GM18858 (cell line): ENCODE results near the gene DCP2.
"Not testable (repeated sequence)": the region's sequence is repeated elsewhere in the genome, so short reads cannot be mapped to it uniquely, and the experiment has no call there.

Source experiments
- ATAC-seq: cut with Tn5 transposase; IDR thresholded peaks from one replicate; pipeline ENCODE4 v1.9.1; 2021; ENCODE audit not compliant: unreplicated experiment

DCP2 gene

DNA sequence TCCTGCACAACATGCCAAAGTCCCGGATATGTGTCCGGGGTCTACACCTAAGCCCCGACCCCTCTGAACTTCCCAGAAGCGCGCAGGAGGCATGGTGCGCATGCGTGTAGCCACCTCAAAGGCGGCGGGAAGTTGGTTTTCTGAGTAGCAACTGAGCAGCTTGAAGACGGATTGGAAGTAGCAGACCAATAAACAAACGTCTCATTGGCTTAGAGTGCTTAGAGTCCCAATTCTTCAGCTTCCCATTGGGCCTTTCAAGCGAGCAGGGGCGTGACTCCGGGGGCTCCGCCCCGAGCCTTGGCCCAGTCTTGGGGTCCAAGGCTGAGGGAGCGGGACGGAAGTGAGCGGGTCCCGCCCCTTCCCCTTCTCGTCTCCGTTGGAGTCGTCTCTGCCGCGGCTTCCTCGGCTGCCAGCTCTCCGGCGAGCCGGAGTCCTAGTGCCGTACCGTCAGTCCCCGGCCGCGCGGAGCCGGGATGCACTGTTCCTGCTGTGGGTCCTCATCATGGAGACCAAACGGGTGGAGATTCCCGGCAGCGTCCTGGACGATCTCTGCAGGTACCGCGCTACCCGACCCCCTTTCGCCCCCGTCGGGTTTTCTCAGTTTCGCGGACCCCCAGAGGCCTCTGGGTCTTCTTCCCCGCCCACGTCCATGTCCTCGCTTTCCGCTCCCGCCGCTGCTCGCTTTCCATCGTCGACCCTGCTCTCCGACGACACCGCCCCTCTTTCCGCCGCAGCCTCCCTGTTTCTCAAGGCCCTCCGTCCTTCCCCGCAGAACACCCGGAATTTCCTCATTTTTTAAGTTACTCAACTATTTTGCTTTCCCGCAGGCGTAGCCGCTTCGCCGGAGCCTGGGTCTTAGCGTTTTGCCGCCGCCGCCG, at the start of gene DCP2:
Gene DCP2 (plus strand): TSS at position 367 of the 878 bp plus-strand sequence. CDS start 136 bp downstream, at position 503.
- peak; percentile 98 for ATAC-seq

DNA sequence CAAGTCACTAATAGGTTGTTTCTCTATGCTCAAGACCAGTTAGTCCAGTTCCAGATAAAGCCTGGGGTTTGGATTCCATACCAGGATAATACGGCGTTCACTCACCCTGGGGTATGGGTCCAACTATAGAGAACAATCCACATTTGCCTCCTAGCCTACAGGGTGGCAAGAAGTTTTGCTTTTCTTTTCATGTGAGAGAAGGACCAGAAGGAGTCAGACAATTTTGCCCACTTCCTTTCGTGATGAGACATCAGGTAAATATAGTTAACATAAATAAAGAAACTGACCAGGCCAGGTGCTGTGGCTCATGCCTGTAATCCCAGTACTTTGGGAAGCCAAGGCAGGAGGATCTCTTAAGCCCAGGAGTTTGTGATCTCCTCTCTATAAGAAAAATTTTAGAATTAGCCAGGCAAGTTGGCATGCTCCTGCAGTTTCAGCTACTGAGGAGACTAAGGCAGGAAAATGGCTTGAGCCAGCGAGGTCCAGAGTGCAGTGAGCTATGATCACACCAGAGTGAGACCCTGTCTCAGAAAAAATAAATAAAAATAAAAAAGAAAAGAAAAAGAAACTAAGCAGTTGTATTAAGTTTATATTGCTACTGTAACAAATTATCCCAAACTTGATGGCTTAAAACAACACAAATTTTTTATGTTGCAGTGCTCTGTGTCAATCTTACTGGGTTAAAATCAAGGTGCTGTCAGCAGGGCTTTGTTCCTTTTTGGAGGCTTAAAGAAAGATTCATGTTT, 47.1 kb upstream of the DCP2 start:
- peak; percentile 69 for ATAC-seq

DNA sequence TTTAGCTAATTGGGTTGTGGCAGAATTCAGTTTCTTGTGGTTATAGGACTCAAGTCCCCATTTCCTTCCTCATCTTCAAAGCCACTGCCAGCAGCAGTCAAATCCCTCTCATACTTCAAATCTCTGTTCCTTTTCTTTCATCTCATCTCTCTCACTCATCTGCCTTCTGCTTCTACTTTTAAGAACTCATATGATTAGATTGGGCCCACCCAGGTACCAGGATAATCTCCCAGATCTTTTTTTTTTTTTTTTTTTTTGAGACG, 46.6 kb upstream of the DCP2 start:
- ATAC-seq = peak; percentile 57

DNA sequence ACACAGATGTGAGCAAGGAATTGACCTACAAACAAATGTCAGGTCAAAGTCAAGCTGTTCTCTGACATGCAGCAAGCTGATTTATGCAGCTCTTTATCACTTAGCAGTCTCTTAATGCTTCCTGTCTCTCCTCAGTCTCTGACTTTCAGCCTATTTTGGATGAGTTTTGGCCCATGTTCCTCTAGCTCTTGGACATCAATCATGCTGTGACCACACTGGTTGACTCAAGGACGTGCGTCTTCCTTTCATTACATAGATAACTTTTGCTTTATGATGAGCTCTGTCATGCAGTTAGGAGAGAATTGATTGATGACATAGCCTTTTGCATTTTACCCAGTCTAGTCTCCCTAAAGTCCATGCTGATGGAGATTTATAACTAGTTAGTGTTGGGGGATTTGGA, 45.1 kb upstream of the DCP2 start:
- ATAC-seq = no peak

DNA sequence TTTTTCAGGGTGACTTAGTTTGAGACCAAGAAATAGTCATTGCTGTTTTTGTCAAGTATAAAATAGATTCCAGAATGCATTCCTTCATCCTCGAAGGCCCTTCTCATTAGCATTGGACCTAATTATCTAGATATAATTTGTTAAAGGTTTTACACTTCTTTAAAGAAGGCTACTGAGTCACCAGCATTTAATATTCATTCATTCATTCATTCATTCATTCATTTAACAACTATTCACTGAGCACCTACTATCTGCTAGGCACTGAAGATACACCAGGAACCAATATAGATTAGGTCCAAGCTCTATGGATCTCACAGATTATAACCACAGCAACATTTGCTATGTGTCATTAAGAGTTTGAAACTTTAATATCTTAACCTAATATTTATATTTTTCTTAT, 43.5 kb upstream of the DCP2 start:
- no peak for ATAC-seq

DNA sequence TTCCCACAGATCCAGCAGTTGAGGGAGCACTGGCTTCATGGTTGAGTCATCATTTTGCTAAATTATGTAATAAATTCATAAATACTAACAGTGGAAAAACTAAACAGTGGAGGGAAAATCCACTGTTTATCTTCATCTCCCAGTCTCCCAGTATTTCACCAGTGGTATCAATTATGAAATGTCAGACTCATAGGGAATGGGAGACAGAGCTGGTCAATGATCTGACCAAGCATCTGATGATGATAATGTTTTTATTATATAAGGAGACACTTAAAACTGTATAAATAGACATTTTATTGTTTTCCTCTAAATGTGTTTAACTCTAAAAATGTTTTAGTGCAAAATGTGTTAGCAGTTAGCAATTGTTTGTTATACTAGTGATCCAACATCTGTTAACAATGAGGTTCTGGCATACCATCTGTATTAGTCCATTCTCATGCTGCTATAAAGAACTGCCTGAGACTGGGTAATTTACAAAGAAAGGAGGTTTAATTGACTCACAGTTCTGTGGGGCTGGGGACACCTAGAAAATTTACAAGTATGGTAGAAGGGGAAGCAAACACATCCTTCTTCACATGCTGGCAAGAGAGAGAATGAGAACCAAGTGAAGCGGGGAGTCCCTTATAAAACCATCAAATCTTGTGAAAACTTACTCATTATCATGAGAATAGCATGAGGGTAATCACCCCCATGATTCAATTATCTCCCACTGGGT, 42.8 kb upstream of the DCP2 start:
- ATAC-seq = no peak

DNA sequence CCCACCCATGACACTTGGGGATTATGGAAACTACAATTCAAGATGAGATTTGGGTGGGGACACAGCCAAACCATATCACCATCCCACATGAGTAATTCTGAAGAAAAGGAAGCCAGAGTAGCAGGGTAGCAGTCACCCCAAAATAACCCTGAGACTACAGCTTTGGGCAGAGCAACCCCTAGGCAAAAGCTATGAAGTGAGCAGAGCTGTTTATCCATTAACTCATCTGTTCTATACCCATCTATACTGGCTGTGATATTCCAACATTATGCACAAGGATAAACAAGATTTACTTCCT, 42.3 kb upstream of the DCP2 start:
- no peak for ATAC-seq

DNA sequence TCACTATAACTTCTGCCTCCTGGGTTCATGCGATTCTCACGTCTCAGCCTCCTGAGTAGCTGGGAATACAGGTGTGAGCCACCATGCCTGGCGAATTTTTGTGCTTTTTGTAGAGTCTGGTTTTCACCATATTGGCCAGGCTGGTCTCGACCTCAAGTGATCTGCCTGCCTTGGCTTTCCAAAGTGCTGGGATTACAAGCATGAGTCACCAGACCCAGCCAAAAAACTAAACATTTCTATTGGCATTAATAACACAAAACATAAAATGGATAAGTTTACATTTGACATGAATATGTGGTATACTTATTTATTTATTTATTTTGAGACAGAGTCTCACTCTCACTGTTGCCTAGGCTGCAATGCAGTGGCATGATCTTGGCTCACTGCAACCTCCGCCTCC, 40.9 kb upstream of the DCP2 start:
- ATAC-seq = no peak

DNA sequence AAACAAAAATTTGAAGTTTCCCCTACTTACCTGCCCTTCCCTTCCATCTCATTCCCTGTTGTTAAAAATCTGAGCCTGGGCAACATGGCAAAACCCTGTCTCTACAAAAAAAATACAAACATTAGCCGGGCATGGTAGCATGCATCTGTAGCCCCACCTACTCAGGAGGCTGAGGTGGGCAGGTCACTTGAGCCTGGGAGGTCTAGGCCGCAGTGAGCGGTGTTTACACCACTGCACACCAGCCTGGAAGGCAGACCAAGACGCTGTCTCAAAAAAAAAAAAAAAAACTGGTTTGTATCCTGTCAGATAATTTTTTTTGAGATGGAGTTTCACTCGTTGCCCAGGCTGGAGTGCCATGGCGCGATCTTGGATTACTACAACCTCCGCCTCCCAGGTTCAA, 38.3 kb upstream of the DCP2 start:
- no peak for ATAC-seq

DNA sequence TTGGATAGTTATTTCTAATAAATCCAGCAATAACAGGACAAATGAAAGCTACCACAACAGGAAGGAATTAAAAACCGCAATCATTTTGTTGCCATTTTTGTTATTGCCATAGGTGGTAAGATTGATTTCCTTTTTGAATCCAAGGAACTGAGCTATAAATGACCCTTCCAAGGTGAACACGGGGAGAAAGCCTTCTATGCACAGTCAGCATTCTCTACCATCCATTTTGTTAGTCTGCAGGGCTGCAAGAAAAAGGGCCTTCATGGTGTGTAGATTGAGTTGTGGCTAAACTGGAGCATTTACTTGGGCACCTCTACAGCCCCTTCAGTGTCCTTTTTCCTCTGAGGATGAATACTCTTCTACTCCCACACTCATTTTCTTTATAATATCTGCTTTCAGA, 35.9 kb upstream of the DCP2 start:
- no peak for ATAC-seq

DNA sequence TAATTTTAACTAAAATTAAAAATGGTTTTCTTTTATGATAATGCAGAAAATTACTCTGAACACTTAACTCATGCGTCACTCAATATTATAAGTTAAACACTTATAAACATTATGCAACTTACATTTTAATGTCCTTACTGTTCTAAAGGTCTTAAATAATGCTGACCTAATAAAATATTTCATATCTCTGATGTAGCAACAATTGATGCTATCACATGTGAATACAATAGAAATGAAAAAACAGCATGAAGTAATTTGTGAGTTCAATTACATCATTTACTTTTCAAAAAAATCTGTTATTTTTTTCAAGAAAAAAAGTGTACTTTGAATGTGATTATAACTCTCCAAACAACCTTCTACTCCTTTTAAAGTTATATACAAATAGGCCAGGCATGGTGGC, 28.1 kb upstream of the DCP2 start:
- no peak for ATAC-seq

DNA sequence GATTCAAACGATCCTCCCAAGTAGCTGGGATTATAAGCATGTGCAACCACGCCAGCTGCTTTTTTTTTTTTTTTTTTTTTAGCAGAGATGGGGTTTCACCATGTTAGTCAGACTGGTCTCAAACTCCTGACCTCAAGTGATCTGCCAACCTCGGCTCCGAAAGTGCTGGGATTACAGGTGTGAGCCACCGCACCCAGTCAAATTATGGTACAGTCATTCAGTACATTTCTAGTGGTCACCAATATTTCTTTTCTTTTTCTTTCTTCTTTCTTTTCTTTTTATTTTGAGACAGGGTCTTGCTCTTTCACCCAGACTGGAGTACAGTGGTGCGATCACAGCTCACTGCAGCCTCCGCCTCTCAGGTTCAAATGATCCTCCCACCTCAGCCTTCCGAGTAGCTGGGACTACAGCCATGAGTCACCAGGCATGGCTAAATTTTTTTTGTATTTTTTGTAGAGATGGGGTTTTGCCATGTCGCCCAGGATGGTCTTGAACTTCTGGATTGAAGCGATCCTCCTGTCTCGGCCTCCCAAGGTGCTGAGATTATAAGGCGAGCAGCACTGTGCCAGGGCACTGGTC, 25.4 kb upstream of the DCP2 start:
- ATAC-seq = peak; percentile 83

DNA sequence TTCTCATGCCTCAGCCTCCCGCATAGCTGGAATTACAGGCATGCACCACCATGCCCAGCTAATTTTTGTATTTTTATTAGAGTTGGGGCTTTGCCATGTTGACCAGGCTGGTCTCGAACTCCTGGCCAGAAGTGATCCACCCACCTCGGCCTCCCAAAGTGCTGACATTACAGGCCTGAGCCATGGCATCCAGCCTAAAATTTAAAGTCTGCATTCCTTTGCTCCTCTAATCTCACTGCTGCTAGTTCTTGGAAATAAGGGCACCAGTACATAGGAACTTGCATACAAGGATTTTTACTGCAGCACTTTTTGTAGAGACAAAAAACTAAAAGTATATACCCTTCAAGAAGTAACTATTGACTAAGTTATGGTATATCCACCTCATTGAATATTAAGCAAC, 20.0 kb upstream of the DCP2 start:
- ATAC-seq = no peak

DNA sequence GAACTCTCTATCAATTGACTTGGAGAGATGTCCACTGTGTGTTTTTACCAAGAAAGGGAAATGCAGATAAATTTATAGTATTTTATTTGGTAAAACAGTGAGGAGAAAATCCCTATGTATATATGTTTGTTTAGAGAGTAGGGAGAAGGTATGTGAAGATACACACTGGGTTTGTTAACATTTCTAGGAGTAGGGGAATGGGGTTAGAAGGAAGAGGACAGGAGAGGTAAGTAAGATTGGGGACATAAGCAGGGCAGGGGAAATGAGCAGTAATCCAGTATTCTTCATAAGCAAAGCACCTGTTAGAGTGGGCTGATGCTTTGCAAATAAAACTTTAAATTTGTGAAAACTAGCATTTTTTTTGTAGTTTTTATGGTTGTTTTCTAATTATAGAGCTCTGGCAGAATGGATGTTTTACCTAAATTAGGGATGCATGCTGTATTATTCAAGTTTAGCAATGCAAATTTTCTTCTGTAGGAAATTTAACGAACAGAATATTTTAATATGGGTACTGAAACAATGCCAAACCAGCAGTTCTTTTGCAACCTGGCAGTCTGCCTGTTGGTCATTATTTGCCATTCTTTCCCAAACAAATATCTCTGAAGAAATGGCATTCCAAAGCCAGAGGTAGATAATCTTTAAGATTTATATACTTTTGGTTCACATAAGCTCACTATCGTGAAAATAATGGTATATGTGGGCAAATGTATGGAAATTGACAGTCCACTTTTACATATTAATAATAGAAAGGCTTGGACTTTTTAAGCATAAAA, 19.4 kb upstream of the DCP2 start:
- no peak for ATAC-seq

DNA sequence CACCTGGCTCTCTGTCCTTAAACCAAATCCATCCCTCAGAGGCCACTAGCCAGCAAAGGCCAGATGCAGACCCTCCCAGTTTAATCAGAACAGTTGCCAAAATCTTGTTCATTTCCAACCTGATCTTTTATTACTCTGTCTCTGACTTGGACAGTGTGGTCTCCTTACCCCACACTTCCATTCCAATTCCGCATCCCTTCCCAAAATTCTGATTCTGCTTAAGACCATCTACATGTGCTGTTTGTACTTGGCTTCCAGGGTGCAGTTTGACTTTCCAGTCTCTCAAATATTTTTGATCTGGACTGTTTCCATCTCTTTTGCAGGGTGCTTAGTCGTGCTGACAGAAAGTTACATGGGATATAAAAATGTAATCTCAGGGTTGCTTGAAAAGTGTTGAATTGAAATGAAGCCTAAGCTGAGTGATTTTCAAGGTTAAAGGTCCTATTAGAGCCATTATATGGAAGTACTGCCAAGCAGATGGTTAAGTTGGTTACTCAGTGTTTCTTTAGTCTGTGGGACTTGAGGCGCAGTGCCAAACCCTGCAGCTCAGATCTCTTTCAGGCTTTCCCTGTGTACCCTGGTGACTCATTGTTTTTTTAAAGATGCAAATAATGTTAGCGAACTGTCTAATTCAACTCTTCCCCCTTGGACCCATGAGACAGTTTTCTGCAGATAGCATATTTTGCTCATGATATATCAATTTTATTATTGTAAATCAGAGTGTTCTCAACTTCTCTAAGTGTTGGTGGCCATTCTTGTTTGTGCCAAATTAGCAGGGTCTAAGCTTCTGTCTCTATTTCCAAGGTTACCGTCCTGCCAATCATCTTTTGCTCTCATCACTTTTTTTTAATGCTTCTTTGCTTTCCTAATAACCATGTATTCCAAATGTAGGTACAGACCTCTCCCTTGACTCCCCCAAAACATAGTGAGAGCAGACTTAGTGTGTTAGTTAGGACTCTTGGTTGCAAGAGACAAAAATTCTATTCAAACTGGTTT, 18.2 kb upstream of the DCP2 start:
- ATAC-seq = peak; percentile 91

DNA sequence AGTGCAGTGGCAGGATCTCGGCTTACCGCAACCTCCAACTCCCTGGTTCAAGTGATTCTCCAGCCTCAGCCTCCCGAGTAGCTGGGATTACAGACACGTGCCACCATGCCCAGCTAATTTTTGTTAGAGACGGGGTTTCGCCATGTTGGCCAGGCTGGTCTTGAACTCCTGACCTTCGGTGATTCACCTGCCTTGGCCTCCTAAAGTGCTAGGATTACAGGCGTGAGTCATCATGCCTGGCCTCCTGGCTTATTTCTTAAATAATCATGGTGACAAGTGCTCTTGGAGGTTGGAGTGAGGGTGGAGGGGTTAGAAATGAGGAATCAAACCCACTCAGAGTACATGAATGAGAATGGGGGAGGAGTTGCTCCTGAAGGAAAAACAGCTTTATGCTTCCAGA, 16.7 kb upstream of the DCP2 start:
- not testable (repeated sequence) for ATAC-seq

DNA sequence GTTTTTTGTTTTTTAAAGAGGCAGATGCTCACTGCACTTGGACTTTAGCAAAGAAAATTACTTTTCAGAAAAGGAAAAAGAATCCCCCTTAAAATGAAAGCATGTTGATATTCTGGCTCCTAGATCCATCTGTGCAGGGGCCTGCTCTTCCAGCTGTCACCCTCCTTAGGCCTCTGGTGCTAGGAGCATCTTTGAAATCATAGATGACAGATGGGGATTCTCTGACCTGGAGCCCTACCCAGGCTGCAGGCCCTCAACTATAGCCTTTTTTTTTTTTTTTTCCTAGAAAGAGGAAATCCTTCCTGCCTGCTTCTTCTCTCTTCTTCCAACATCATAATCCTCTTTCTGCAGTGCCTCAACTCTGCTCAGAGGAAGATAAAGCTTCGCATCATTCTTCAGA, 16.3 kb upstream of the DCP2 start:
- ATAC-seq = no peak

DNA sequence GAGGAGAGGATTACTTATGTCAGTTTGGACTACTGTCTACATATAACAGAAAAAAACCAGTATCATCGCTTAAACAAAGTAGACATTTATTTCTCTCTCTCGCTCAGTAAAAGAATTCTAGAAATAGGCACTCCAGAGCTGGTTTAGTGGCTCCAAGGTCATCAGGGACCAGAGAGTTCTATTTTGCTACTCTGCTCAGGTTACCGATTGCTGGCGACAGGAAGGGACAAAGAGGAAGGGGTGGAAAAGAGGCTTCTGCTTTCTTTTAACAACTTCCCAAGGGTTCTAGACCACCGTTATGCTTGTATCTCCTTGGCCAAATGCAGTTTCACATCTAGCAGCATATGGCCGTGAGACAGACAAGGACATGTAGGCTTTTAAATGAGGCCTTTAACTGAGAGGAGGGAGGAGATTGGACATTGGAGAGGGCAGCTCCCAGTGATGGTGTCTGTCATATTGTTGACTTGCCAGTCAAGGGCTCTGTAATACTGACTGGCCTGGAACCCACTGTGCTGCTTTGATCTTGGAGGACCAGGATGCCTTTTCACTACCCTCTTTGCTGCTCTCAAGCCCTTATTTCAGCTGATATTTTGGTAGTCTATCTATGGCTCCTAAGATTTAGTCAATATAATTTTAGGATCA, 15.6 kb upstream of the DCP2 start:
- ATAC-seq = no peak

DNA sequence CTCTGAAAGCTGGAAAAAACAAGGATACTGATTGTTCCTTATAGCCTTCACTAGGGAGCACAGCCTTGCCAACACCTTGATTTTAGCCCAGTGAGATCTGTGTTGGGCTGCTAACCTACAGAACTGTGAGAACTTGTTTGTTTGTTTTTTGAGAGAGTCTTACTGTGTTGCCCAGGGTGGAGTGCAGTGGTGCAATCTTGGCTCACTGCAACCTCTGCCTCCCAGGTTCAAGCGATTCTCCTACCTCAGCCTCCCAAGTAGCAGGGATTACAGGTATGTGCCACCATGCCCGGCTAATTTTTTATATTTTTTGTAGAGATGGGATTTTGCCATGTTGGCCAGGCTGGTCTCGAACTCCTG, 13.2 kb upstream of the DCP2 start:
- not testable (repeated sequence) for ATAC-seq
